HFFc6 (cell line): Measurements from ENCODE around the gene SNRNP48. TPM values are rescaled to one million over a fixed set of nuclear protein-coding genes. Genes with fewer than 3 reads are reported as not detected.

Experiments used
- DNase-seq: peaks from one replicate; pipeline ENCODE4 v3.0.0-alpha.2; 2018
- H3K27ac Mint-ChIP-seq: 2 replicates; pipeline ENCODE4 v1.8.0; 2020; ENCODE audit warnings: mild to moderate bottlenecking, mixed read lengths
- H3K27me3 Mint-ChIP-seq: 2 replicates; pipeline ENCODE4 v1.8.0; 2021; ENCODE audit warnings: mild to moderate bottlenecking, moderate library complexity, mixed read lengths; ENCODE audit not compliant: insufficient read depth
- H3K36me3 Mint-ChIP-seq: 2 replicates; pipeline ENCODE4 v1.8.0; 2021; ENCODE audit warnings: low read depth, mixed read lengths
- H3K4me1 Mint-ChIP-seq: 2 replicates; pipeline ENCODE4 v1.8.0; 2020; ENCODE audit warnings: low read depth, mixed read lengths
- H3K4me3 Mint-ChIP-seq: 2 replicates; pipeline ENCODE4 v1.8.0; 2020; ENCODE audit warnings: mild to moderate bottlenecking, moderate library complexity, mixed read lengths
- H3K9me3 Mint-ChIP-seq: 2 replicates; pipeline ENCODE4 v1.8.0; 2020; ENCODE audit warnings: mild to moderate bottlenecking, mixed read lengths
- CTCF ChIP-seq: fragments of 200-600 bp; sonication (generic); IDR thresholded peaks from 2 replicates; pipeline ENCODE4 v1.5.0; 2021; ENCODE audit warnings: antibody characterized with exemption, mild to moderate bottlenecking
- total RNA-seq, 6 experiments: library from RNA; stranded (reverse); fragmentation: NEBNext Ultra II Directional; extraction: Animal tissue kit (Norgen Biotek cat#: 25700); gene quantifications; 2 replicates in 1 of 6; 3 replicates in 5 of 6; pipeline ENCODE4 v1.2.3, GENCODE V29; 2021

SNRNP48 gene
- total RNA-seq, 6 experiments from 2014 or later, result 9.7 to 12.9 (median 11.9) TPM

GRCh38 chr6:7578931-7579330 is 11.1 kb upstream of the SNRNP48 start:
- Mint-ChIP-seq H3K27me3 (no peaks in the 10 kb centered on the region), H3K27ac (no peak overlapping the region), H3K9me3 (no peaks in the 10 kb centered on the region), H3K36me3 (peaks cover 23% of the 10 kb centered on the region), H3K4me3 (no peak overlapping the region), H3K4me1 (peaks cover 20% of the 10 kb centered on the region)
- DNase-seq, result no peak
- no peak for TF ChIP-seq CTCF

- Mint-ChIP-seq H3K27ac (no peak overlapping the region), H3K9me3 (no peaks in the 10 kb centered on the region), H3K4me1 (peaks cover 14% of the 10 kb centered on the region), H3K27me3 (no peaks in the 10 kb centered on the region), H3K36me3 (peaks cover 32% of the 10 kb centered on the region), H3K4me3 (no peak overlapping the region)
- DNase-seq, result no peak
- TF ChIP-seq CTCF, result no peak
Observed at GRCh38 chr6:7579851-7580250, 10.1 kb upstream of the SNRNP48 start.

GRCh38 chr6:7580537-7580926 is 9.5 kb upstream of the SNRNP48 start:
- Mint-ChIP-seq H3K4me1 (peaks cover 9% of the 10 kb centered on the region), H3K27ac (no peak overlapping the region), H3K36me3 (peaks cover 31% of the 10 kb centered on the region), H3K9me3 (no peaks in the 10 kb centered on the region), H3K4me3 (no peak overlapping the region), H3K27me3 (no peaks in the 10 kb centered on the region)
- TF ChIP-seq CTCF, result no peak
- DNase-seq, result no peak

- H3K9me3 Mint-ChIP-seq, result no peaks in the 10 kb centered on the region
- H3K36me3 Mint-ChIP-seq, result peaks cover 30% of the 10 kb centered on the region
- H3K27me3 Mint-ChIP-seq, result no peaks in the 10 kb centered on the region
- peaks cover 8% of the 10 kb centered on the region for H3K4me1 Mint-ChIP-seq
- TF ChIP-seq CTCF, result no peak
- no peak overlapping the region for H3K27ac Mint-ChIP-seq
- DNase-seq, result no peak
- no peak overlapping the region for H3K4me3 Mint-ChIP-seq
Observed at GRCh38 chr6:7580927-7581618, 8.9 kb upstream of the SNRNP48 start.

GRCh38 chr6:7585287-7585930 is 4.6 kb upstream of the SNRNP48 start:
- Mint-ChIP-seq H3K27ac (no peak overlapping the region), H3K36me3 (peaks cover 30% of the 10 kb centered on the region), H3K4me3 (no peak overlapping the region), H3K27me3 (peaks cover 3% of the 10 kb centered on the region; the same call in 1 of the 2 replicates), H3K9me3 (peaks cover 4% of the 10 kb centered on the region; the same call in 1 of the 2 replicates), H3K4me1 (peaks cover 28% of the 10 kb centered on the region)
- no peak for TF ChIP-seq CTCF
- DNase-seq, result no peak
